CD4-positive, alpha-beta memory T cell (primary cell): ENCODE data around the gene RFT1. TPM values are rescaled to one million over a fixed set of nuclear protein-coding genes. Genes with fewer than 3 reads are reported as not detected.

Experiments
- CTCF ChIA-PET: fragments of 350-600 bp; sonication (Branson Sonifier 250); formaldehyde crosslinking; loops from one replicate; lab custom pipeline; 2021; ENCODE audit warnings: inconsistent platforms; ENCODE audit not compliant: partially characterized antibody; lab: Charles Lee
- POLR2A ChIA-PET: fragments of 350-600 bp; sonication (Branson Sonifier 250); formaldehyde crosslinking; loops from one replicate; lab custom pipeline; 2021; ENCODE audit not compliant: partially characterized antibody; lab: Charles Lee
- DNase-seq, 5 donors: peaks; one replicate each; pipeline versions ENCODE4 v3.0.0 to v3.0.0-alpha.2; 2020 to 2022; ENCODE audit warnings: mixed read lengths in 1 of 5
- H3K27ac ChIP-seq: one replicate; pipeline ENCODE4 v1.7.0; 2013; ENCODE audit warnings: low read depth, low read length
- H3K27me3 ChIP-seq: 2 replicates; pipeline ENCODE4 v1.7.0; 2013; ENCODE audit warnings: mild to moderate bottlenecking, low read length, moderate library complexity; ENCODE audit not compliant: insufficient read depth
- H3K36me3 ChIP-seq: 2 replicates; pipeline ENCODE4 v1.7.0; 2013; ENCODE audit warnings: mild to moderate bottlenecking, low read length, moderate library complexity; ENCODE audit not compliant: insufficient read depth
- H3K4me1 ChIP-seq: 2 replicates; pipeline ENCODE4 v1.7.0; 2013; ENCODE audit warnings: mild to moderate bottlenecking, low read length, moderate library complexity; ENCODE audit not compliant: insufficient read depth
- H3K4me3 ChIP-seq, 2 donors: one replicate each; pipeline ENCODE4 v1.7.0; 2013; ENCODE audit warnings: low read length in 2 of 2, mild to moderate bottlenecking in 1 of 2
- H3K9me3 ChIP-seq, 2 donors: one replicate each; pipeline ENCODE4 v1.7.0; 2013; ENCODE audit warnings: low read length in 2 of 2, control low read depth in 1 of 2; ENCODE audit not compliant: control insufficient read depth in 1 of 2
- H3K27ac Mint-ChIP-seq, 7 donors: one replicate each; pipeline ENCODE4 v1.8.0; 2020 to 2021; ENCODE audit warnings: mixed read lengths in 7 of 7, mild to moderate bottlenecking in 6 of 7, inconsistent platforms in 3 of 7, moderate library complexity in 3 of 7
- H3K27me3 Mint-ChIP-seq, 2 donors: one replicate each; pipeline ENCODE4 v1.8.0; 2020 to 2021; ENCODE audit warnings: mixed read lengths in 2 of 2
- H3K36me3 Mint-ChIP-seq, 2 donors: one replicate each; pipeline ENCODE4 v1.8.0; 2020 to 2021; ENCODE audit warnings: mixed read lengths in 2 of 2, inconsistent platforms in 1 of 2, mild to moderate bottlenecking in 1 of 2
- H3K4me1 Mint-ChIP-seq, 4 donors: one replicate each; pipeline ENCODE4 v1.8.0; 2020 to 2021; ENCODE audit warnings: mixed read lengths in 4 of 4, mild to moderate bottlenecking in 1 of 4
- H3K4me3 Mint-ChIP-seq, 8 donors: one replicate each; pipeline ENCODE4 v1.8.0; 2020 to 2021; ENCODE audit warnings: mixed read lengths in 8 of 8, mild to moderate bottlenecking in 7 of 8, moderate library complexity in 6 of 8, inconsistent platforms in 3 of 8
- H3K9me3 Mint-ChIP-seq, 8 donors: one replicate each; pipeline ENCODE4 v1.8.0; 2020 to 2021; ENCODE audit warnings: mixed read lengths in 8 of 8, mild to moderate bottlenecking in 5 of 8, inconsistent platforms in 3 of 8, moderate library complexity in 1 of 8
- intact Hi-C: fragments of 100-400 bp; cut with micrococcal nuclease; formaldehyde crosslinking; loops from one replicate; pipeline ENCODE4 v1.15.1; 2023
- polyA plus RNA-seq, 2 donors: library from polyadenylated mRNA; unstranded; fragments of 300-500 nt; fragmentation: Illumina TruSeq; gene quantifications; one replicate each; pipeline ENCODE4 v1.2.3, GENCODE V29; 2021
- total RNA-seq, 2 experiments: library from RNA; stranded (reverse); gene quantifications; one replicate each; pipeline ENCODE4 v1.2.3, GENCODE V29; 2021

Gene RFT1
- total and polyA plus RNA-seq, 4 experiments from 2014 or later = 21.2 to 28.4 (median 24.6) TPM

GRCh38 chr3:53149006-53149690 is 18.9 kb upstream of the RFT1 start:
- H3K27ac Mint-ChIP-seq = peak overlapping the region in 1 of 7 donors; percentile 24
- no peak for DNase-seq
- Histone ChIP-seq H3K36me3 (no peaks in the 10 kb centered on the region), H3K4me1 (no peaks in the 10 kb centered on the region), H3K9me3 (no peaks in the 10 kb centered on the region), H3K27ac (no peak overlapping the region), H3K4me3 (no peak overlapping the region), H3K27me3 (no peaks in the 10 kb centered on the region)
- POLR2A ChIA-PET = no interaction called here
- no peaks in the 10 kb centered on the region for H3K36me3 Mint-ChIP-seq
- peaks cover 6 to 8% of the 10 kb centered on the region in 2 donors for H3K27me3 Mint-ChIP-seq
- intact Hi-C loops = no loop called here
- CTCF ChIA-PET = no interaction called here
- H3K4me3 Mint-ChIP-seq = no peak overlapping the region
- no peaks in the 10 kb centered on the region for H3K4me1 Mint-ChIP-seq
- H3K9me3 Mint-ChIP-seq = no peaks in the 10 kb centered on the region

DNA sequence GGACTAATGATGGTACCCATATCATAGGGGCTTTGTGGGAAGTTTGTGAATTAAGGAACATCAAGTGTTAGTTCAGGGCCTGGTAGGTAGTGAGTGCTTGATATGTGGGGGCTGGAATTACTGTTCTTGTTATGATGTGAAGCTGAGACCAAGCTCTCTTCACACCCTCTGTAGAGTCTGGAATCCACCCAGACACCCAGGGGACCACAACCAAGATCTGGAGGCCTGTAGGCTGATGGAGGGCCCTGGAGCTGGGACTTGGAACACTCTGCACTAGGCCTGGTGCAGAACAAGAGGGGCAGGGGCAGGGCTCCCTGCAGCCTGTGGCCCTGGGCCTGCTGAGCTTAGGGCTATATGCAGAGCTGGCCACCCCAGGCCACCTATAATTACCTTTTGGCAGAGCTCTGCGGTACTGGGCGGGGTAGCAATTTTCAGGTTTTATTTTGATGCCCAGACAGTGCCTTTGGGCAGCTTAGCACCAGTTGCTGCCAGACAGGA is 17.7 kb upstream of the RFT1 start:
- intact Hi-C loops = no loop called here
- no peaks in the 10 kb centered on the region for H3K4me1 Mint-ChIP-seq
- H3K36me3 Mint-ChIP-seq = no peaks in the 10 kb centered on the region
- H3K9me3 Mint-ChIP-seq = no peaks in the 10 kb centered on the region
- DNase-seq = no peak
- Histone ChIP-seq H3K36me3 (no peaks in the 10 kb centered on the region), H3K4me3 (no peak overlapping the region), H3K4me1 (no peaks in the 10 kb centered on the region), H3K9me3 (no peaks in the 10 kb centered on the region), H3K27ac (no peak overlapping the region), H3K27me3 (no peaks in the 10 kb centered on the region)
- H3K27me3 Mint-ChIP-seq = no peaks in the 10 kb centered on the region
- POLR2A ChIA-PET = no interaction called here
- H3K27ac Mint-ChIP-seq = peak overlapping the region in 1 of 7 donors; percentile 14
- H3K4me3 Mint-ChIP-seq = no peak overlapping the region
- CTCF ChIA-PET = interaction anchor here (1.0 kb wide), 2 partner anchors 15 to 16 kb away, joined by 3 read pairs; no protein-coding TSS in a partner anchor

DNA sequence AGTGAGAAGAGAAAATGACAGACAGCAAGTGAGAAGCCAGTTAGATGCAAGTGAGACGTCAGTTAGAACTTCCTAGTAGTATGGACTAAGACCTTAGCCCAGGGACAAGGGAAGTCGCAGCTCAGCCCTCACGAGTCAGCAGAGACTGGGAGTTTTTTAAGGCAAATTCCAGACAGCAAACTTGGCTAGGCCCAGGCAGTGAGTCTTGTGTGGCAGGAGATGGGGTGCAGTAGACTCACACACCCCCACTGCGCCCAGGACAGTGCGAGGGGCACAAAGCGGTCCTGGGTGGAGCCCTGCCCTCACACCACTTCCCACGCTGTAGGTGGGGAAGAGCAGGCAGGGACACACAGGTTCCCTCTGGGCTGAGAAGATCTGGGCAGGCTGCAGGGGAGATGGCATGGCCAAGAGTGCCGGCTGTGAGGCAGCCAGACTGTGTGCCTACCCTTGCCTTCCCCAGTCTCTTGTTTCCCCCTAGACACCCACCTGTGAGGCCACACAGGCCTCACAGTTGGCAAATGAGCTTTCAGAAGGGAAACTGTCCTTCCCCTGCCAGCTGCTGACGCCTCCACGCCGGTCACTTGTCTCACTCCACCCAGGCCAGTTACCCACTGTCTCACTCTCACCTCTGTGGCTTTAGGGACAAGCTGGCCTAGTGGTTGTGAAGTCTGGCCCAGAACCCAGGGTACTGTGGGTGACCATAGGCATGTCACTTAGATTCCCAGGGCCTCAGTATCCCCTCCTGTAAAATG is 17.1 kb upstream of the RFT1 start:
- DNase-seq = no peak
- no peak overlapping the region for H3K4me3 ChIP-seq
- POLR2A ChIA-PET = no interaction called here
- H3K27ac ChIP-seq = no peak overlapping the region
- H3K9me3 ChIP-seq = no peaks in the 10 kb centered on the region
- Mint-ChIP-seq H3K4me3 (no peak overlapping the region), H3K36me3 (no peaks in the 10 kb centered on the region), H3K9me3 (no peaks in the 10 kb centered on the region), H3K4me1 (no peaks in the 10 kb centered on the region), H3K27ac (peak overlapping the region in 1 of 7 donors; percentile 14), H3K27me3 (no peaks in the 10 kb centered on the region)
- no peaks in the 10 kb centered on the region for H3K4me1 ChIP-seq
- no peaks in the 10 kb centered on the region for H3K36me3 ChIP-seq
- H3K27me3 ChIP-seq = no peaks in the 10 kb centered on the region
- CTCF ChIA-PET = interaction anchor here (1.0 kb wide), 2 partner anchors 14 to 15 kb away, joined by 3 read pairs; no protein-coding TSS in a partner anchor
- intact Hi-C loops = no loop called here

DNA sequence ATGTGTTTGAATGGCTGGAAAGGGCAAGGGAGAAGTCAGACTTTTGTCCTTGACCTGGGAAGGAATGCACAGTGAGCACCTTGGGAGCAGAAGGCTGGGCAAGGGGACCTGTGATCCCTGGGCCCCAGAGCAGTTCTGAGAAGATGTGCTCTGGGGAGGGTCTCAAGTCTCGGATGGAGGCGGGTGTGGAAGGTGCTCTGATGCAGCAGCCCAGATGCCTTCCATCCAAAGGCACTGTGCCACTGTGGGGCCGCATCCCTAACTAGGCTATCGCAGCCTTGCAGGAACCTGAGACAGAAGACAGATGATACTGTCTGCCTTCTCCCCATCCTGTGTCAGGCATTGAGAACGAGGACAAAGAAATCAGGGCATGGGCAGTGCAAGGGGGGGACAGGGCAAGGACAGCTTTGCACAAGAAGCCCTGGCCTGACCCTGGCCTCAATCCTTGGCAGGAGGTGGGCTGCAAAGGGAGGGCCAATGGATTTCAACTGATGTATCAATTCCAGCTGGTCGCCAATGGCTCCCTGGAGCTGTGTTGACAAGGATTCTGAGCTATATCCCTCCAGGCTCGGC is 16.2 kb upstream of the RFT1 start:
- intact Hi-C loops = no loop called here
- no peaks in the 10 kb centered on the region for H3K9me3 ChIP-seq
- H3K36me3 ChIP-seq = no peaks in the 10 kb centered on the region
- Mint-ChIP-seq H3K27me3 (no peaks in the 10 kb centered on the region), H3K4me3 (no peak overlapping the region), H3K36me3 (no peaks in the 10 kb centered on the region), H3K4me1 (no peaks in the 10 kb centered on the region), H3K27ac (no peak overlapping the region), H3K9me3 (no peaks in the 10 kb centered on the region)
- H3K4me3 ChIP-seq = no peak overlapping the region
- ChIA-PET CTCF (interaction anchor here (1.7 kb wide), 1 partner anchor 12 kb away, joined by 6 read pairs; no protein-coding TSS in a partner anchor), POLR2A (no interaction called here)
- no peak for DNase-seq
- no peaks in the 10 kb centered on the region for H3K27me3 ChIP-seq
- H3K4me1 ChIP-seq = no peaks in the 10 kb centered on the region
- H3K27ac ChIP-seq = no peak overlapping the region

DNA sequence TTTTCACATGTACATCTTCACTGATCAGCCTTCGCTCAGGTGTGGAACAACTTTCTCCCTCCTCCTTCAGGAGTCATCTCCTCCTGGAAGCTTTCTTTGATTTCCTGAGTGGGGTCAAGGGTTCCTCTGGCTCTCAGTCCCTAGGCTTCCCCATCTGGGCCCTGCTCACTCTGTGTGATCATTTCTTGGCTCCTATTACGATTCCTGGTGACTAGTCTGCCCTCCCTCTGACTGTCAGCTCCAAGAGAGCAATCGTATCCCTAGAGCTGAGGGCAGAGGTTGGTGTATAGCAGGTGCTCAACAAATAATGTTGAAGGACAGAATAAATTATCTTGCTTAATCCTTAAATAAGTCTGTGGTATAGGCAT is 15.5 kb upstream of the RFT1 start:
- Histone ChIP-seq H3K27ac (no peak overlapping the region), H3K27me3 (no peaks in the 10 kb centered on the region), H3K4me3 (no peak overlapping the region), H3K4me1 (no peaks in the 10 kb centered on the region), H3K36me3 (no peaks in the 10 kb centered on the region), H3K9me3 (no peaks in the 10 kb centered on the region)
- intact Hi-C loops = no loop called here
- Mint-ChIP-seq H3K9me3 (no peaks in the 10 kb centered on the region), H3K4me1 (no peaks in the 10 kb centered on the region), H3K4me3 (no peak overlapping the region), H3K27ac (no peak overlapping the region), H3K27me3 (no peaks in the 10 kb centered on the region), H3K36me3 (no peaks in the 10 kb centered on the region)
- no peak for DNase-seq
- ChIA-PET CTCF (interaction anchor here (0.9 to 2.2 kb wide), 4 partner anchors 11 to 50 kb away, joined by 3 to 9 read pairs (median 5); no protein-coding TSS in a partner anchor), POLR2A (no interaction called here)

DNA sequence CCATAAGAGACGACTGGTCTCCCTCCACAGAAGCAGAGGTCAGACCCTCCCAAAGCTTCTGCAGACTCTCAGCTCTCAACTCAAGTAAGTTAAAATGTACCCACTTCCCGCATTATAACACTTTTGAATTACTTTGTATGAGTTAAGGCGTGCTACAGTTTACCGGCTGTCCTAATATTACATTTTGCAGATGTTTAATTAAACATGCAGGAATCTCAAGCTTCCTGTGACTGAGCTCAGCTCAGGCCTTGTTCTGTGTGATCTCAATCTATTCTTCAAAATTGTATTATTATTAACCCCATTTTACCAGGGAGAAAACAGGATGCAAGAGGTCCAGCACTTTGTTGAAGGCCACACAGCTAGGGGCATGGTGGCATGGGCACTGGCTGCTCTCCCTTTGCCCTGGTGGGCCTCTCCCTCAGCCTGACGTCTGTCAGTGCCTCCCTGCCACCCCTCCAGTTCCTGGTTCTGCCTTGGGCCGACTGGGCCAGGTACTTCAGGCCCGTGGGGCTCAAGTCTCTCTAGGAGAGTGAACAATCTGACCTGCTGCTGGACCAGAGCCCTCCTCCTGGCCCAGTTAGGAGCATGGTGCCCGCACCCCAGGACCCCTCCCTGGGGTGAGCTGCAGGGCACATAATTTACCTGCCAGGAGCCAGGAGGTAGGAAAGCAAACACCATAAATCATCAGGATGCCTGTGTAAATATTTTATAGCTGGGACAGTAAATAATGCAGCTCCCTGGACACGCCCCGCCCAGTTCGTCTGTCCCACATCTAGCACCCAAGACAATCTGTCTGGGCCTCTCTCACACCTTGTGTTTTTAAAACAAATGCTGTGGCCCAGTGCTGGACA is 14.9 kb upstream of the RFT1 start:
- H3K9me3 Mint-ChIP-seq = no peaks in the 10 kb centered on the region
- intact Hi-C loops = no loop called here
- ChIA-PET POLR2A (no interaction called here), CTCF (interaction anchor here (0.9 to 2.2 kb wide), 5 partner anchors 11 to 51 kb away, joined by 3 to 9 read pairs (median 4); no protein-coding TSS in a partner anchor)
- no peak for DNase-seq
- Histone ChIP-seq H3K27me3 (no peaks in the 10 kb centered on the region), H3K9me3 (no peaks in the 10 kb centered on the region), H3K4me1 (no peaks in the 10 kb centered on the region), H3K4me3 (no peak overlapping the region), H3K27ac (no peak overlapping the region), H3K36me3 (no peaks in the 10 kb centered on the region)
- H3K36me3 Mint-ChIP-seq = no peaks in the 10 kb centered on the region
- no peaks in the 10 kb centered on the region for H3K4me1 Mint-ChIP-seq
- no peak overlapping the region for H3K27ac Mint-ChIP-seq
- H3K4me3 Mint-ChIP-seq = no peak overlapping the region
- no peaks in the 10 kb centered on the region for H3K27me3 Mint-ChIP-seq
